Natural killer cell (primary cell): ENCODE measurements around the gene STARD3. TPM values are rescaled to one million over a fixed set of nuclear protein-coding genes. Genes with fewer than 3 reads are reported as not detected.

Source experiments
- ATAC-seq, 3 donors: fragments of 150-1000 bp in 2 of 3; fragments of 200-7000 bp in 1 of 3; cut with Tn5 transposase; 1 replicate in 1 of 3; 2 replicates in 2 of 3; pipeline ENCODE4 v1.10.0; 2021; ENCODE audit warnings: mild to moderate bottlenecking in 2 of 3, moderate library complexity in 2 of 3
- DNase-seq, 2 donors: peaks; one replicate each; pipeline versions ENCODE4 v3.0.0 to v3.0.0-alpha.2; 2013 to 2021; ENCODE audit warnings: mixed read lengths in 1 of 2
- H3K27ac ChIP-seq: one replicate; pipeline ENCODE4 v1.5.1; 2013; ENCODE audit warnings: mild to moderate bottlenecking, low read length
- H3K27me3 ChIP-seq: one replicate; pipeline ENCODE4 v1.6.1; 2013; ENCODE audit warnings: low read length; ENCODE audit not compliant: control insufficient read depth, insufficient read depth
- H3K36me3 ChIP-seq: one replicate; pipeline ENCODE4 v1.6.1; 2013; ENCODE audit warnings: low read length; ENCODE audit not compliant: control insufficient read depth, insufficient read depth
- H3K4me1 ChIP-seq: one replicate; pipeline ENCODE4 v1.6.1; 2013; ENCODE audit warnings: low read length; ENCODE audit not compliant: control insufficient read depth, insufficient read depth
- H3K4me3 ChIP-seq: one replicate; pipeline ENCODE4 v1.5.1; 2013; ENCODE audit warnings: low read length
- H3K9me3 ChIP-seq: one replicate; pipeline ENCODE4 v1.6.1; 2013; ENCODE audit warnings: low read length; ENCODE audit not compliant: control insufficient read depth, insufficient read depth
- H3K27ac Mint-ChIP-seq, 2 donors: one replicate each; pipeline ENCODE4 v1.8.0; 2022; ENCODE audit warnings: mild to moderate bottlenecking in 2 of 2, mixed read lengths in 2 of 2, moderate library complexity in 1 of 2
- H3K27me3 Mint-ChIP-seq, 2 donors: one replicate each; pipeline ENCODE4 v1.8.0; 2022; ENCODE audit warnings: low read depth in 2 of 2, mixed read lengths in 2 of 2
- H3K36me3 Mint-ChIP-seq: one replicate; pipeline ENCODE4 v1.8.0; 2022; ENCODE audit warnings: mixed read lengths
- H3K4me1 Mint-ChIP-seq, 2 donors: one replicate each; pipeline ENCODE4 v1.8.0; 2022; ENCODE audit warnings: mixed read lengths in 2 of 2
- H3K4me3 Mint-ChIP-seq: one replicate; pipeline ENCODE4 v1.8.0; 2022; ENCODE audit warnings: mild to moderate bottlenecking, moderate library complexity, mixed read lengths
- H3K9me3 Mint-ChIP-seq, 2 donors: one replicate each; pipeline ENCODE4 v1.8.0; 2022; ENCODE audit warnings: mixed read lengths in 2 of 2
- WGBS: methylation state at CpG from one replicate; pipeline ENCODE4 v1.1.7; 2013; ENCODE audit warnings: missing lambda C conversion rate; ENCODE audit not compliant: insufficient coverage; 5-methylcytosine and 5-hydroxymethylcytosine counted together
- intact Hi-C: fragments of 100-400 bp; cut with micrococcal nuclease; formaldehyde crosslinking; loops from one replicate; pipeline ENCODE4 v1.14.2; 2022
- total RNA-seq, 4 donors: library from RNA; stranded (reverse); fragments of 120-200 nt in 1 of 4; gene quantifications; one replicate each; pipeline versions ENCODE4 v1.2.3 to v1.2.4, GENCODE V29; 2013 to 2022
- TF ChIP-seq, protein P1 (sequence below): fragments of 200-600 bp; IDR thresholded peaks from one replicate; pipeline ENCODE4 v1.8.0; 2022; ENCODE audit warnings: antibody characterized with exemption

STARD3 gene
- total RNA-seq, 3 donors from 2014 or later (not counting 1 experiment from before 2014, with no cell fraction given), result 97.1 to 115 (median 105) TPM

DNA sequence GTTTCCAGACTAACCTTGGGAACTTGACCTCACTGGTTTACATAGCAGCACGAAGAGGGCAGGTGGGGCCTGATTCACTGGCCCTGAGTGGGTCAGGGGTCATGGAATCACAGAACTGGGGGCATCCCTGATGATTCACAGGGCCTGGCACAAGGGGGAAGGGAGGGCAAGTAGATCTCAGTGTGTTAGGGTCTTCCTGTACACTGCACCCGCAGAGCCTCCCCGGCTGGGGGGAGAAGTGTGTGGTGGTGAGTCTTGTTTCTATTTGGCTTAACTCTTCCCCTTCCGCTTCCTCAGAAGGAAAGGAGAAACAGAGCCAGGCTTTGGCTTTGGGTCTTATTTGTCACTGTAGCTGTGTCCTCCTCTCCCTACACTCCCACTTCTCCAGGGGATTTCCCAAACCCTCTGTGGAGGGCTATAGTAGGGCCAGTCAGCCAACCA, 3.7 kb downstream of the STARD3 start:
- H3K4me1 Mint-ChIP-seq, result peaks cover 83 to 90% of the 10 kb centered on the region in 2 donors
- no peaks in the 10 kb centered on the region for H3K36me3 Mint-ChIP-seq
- WGBS, result 23% methylated on average over 3 of the region's 4 CpGs
- H3K27ac Mint-ChIP-seq, result peak overlapping the region; percentile 54 to 57
- DNase-seq (no peak), ATAC-seq (no peak)
- Histone ChIP-seq H3K4me1 (peaks cover 86% of the 10 kb centered on the region), H3K27me3 (no peaks in the 10 kb centered on the region), H3K27ac (no peak overlapping the region), H3K36me3 (no peaks in the 10 kb centered on the region), H3K4me3 (no peak overlapping the region), H3K9me3 (no peaks in the 10 kb centered on the region)
- TF ChIP-seq, protein P1, sequence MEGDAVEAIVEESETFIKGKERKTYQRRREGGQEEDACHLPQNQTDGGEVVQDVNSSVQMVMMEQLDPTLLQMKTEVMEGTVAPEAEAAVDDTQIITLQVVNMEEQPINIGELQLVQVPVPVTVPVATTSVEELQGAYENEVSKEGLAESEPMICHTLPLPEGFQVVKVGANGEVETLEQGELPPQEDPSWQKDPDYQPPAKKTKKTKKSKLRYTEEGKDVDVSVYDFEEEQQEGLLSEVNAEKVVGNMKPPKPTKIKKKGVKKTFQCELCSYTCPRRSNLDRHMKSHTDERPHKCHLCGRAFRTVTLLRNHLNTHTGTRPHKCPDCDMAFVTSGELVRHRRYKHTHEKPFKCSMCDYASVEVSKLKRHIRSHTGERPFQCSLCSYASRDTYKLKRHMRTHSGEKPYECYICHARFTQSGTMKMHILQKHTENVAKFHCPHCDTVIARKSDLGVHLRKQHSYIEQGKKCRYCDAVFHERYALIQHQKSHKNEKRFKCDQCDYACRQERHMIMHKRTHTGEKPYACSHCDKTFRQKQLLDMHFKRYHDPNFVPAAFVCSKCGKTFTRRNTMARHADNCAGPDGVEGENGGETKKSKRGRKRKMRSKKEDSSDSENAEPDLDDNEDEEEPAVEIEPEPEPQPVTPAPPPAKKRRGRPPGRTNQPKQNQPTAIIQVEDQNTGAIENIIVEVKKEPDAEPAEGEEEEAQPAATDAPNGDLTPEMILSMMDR, result no peak
- no peaks in the 10 kb centered on the region for H3K27me3 Mint-ChIP-seq
- intact Hi-C loops, result no loop called here
- H3K9me3 Mint-ChIP-seq, result no peaks in the 10 kb centered on the region
- H3K4me3 Mint-ChIP-seq, result peak overlapping the region; percentile 52

DNA sequence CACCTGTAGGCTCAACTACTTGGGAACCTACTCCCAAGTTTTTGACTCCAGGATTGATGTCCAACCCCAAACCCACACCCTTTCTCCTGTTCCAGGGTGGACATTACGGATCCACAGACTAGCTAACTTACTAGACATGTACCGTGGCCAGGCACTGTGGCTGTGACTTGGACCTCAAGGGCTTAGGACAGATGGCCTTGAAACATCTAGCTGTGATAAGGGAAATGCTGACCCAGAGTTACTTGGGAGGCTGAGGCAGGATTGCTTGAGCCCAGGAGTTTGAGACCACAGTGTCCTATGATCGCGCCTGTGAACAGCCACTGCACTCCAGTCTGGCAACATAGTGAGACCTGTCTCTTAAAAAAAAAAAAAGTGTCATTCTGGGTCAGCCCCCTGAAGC, 4.2 kb downstream of the STARD3 start:
- Histone ChIP-seq H3K27ac (no peak overlapping the region), H3K4me3 (no peak overlapping the region), H3K9me3 (no peaks in the 10 kb centered on the region), H3K36me3 (no peaks in the 10 kb centered on the region), H3K4me1 (peaks cover 82% of the 10 kb centered on the region), H3K27me3 (no peaks in the 10 kb centered on the region)
- Mint-ChIP-seq H3K4me3 (peak overlapping the region; percentile 42), H3K4me1 (peaks cover 83 to 92% of the 10 kb centered on the region in 2 donors), H3K36me3 (no peaks in the 10 kb centered on the region), H3K27ac (peak overlapping the region; percentile 54 to 57), H3K9me3 (no peaks in the 10 kb centered on the region), H3K27me3 (no peaks in the 10 kb centered on the region)
- ATAC-seq (no peak), DNase-seq (no peak)
- intact Hi-C loops, result no loop called here
- WGBS, result 93% methylated on average over 4 of the region's 4 CpGs
- TF ChIP-seq, protein P1, result no peak

DNA sequence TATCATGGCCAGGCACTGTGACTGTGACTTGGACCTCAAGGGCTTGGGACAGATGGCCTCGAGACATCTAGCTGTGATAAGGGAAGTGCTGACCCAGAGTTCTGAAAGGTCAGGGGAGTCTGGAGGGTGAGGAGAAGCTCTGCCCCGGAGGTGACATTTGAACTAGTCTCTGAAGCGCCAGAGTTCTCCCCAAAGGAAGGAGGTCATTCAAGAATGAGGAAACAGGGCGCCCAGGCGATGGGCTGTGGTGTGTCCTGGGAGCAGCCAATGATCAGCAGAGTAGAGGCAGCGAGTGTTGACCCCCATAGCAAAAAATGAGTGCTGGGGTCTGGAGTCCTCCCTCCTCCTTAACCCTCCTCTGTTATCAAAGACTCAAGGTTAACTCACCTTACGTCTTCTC, 4.9 kb downstream of the STARD3 start:
- H3K36me3 Mint-ChIP-seq, result no peaks in the 10 kb centered on the region
- 76% methylated on average over 7 of the region's 7 CpGs for WGBS

More for the DNA sequence above, 4.9 kb downstream of the STARD3 start:
- intact Hi-C loops, result no loop called here
- Histone ChIP-seq H3K9me3 (no peaks in the 10 kb centered on the region), H3K27ac (no peak overlapping the region), H3K36me3 (no peaks in the 10 kb centered on the region), H3K27me3 (no peaks in the 10 kb centered on the region), H3K4me1 (peaks cover 75% of the 10 kb centered on the region), H3K4me3 (no peak overlapping the region)
- Mint-ChIP-seq H3K27ac (peak overlapping the region; percentile 54 to 57), H3K27me3 (no peaks in the 10 kb centered on the region), H3K9me3 (no peaks in the 10 kb centered on the region), H3K4me1 (peaks cover 83 to 85% of the 10 kb centered on the region in 2 donors), H3K4me3 (no peak overlapping the region)
- no peak for DNase-seq
- TF ChIP-seq, protein P1, result no peak
- no peak for ATAC-seq
